HL-60/S4 (cell line): Measurements from ENCODE around the gene TP63.

Source experiments
- in situ Hi-C: fragments of 300-500 bp; cut with MboI; formaldehyde crosslinking; loops from 2 replicates; pipeline ENCODE4 v1.14.3; 2022; ENCODE audit warnings: low sequenced_read_pairs

TP63 gene

GRCh38 chr3:189842681-189843602 lies 211.8 kb downstream of the TP63 start:
- in situ Hi-C loops: no loop called here

- in situ Hi-C loops: no loop called here
Observed at GRCh38 chr3:189845069-189845468, 213.9 kb downstream of the TP63 start.

- in situ Hi-C loops: no loop called here
Observed at GRCh38 chr3:189848395-189849040, 217.3 kb downstream of the TP63 start.

GRCh38 chr3:189849262-189849661 lies 218.1 kb downstream of the TP63 start:
- in situ Hi-C loops: no loop called here

GRCh38 chr3:189851682-189852081 lies 220.5 kb downstream of the TP63 start:
- in situ Hi-C loops: no loop called here

- in situ Hi-C loops: no loop called here
Observed at GRCh38 chr3:189853906-189854305, 222.7 kb downstream of the TP63 start.

- in situ Hi-C loops: no loop called here
Observed at GRCh38 chr3:189860296-189860695, 229.1 kb downstream of the TP63 start.

GRCh38 chr3:189862385-189862998 lies 231.3 kb downstream of the TP63 start:
- in situ Hi-C loops: no loop called here

GRCh38 chr3:189863031-189863430 lies 231.8 kb downstream of the TP63 start:
- in situ Hi-C loops: no loop called here

- in situ Hi-C loops: no loop called here
Observed at GRCh38 chr3:189868061-189868460, 236.9 kb downstream of the TP63 start.

GRCh38 chr3:189869165-189869564 lies 238.0 kb downstream of the TP63 start:
- in situ Hi-C loops: no loop called here

- in situ Hi-C loops: no loop called here
Observed at GRCh38 chr3:189871418-189871817, 240.2 kb downstream of the TP63 start.

GRCh38 chr3:189883113-189883753 lies 252.0 kb downstream of the TP63 start:
- in situ Hi-C loops: no loop called here

- in situ Hi-C loops: no loop called here
Observed at GRCh38 chr3:189890496-189890895, 259.3 kb downstream of the TP63 start.

GRCh38 chr3:189896533-189896932 lies 265.3 kb downstream of the TP63 start:
- in situ Hi-C loops: no loop called here

- in situ Hi-C loops: no loop called here
Observed at GRCh38 chr3:189897406-189897805, 266.2 kb downstream of the TP63 start.

GRCh38 chr3:189898559-189899153 lies 267.5 kb downstream of the TP63 start:
- in situ Hi-C loops: no loop called here

GRCh38 chr3:189899186-189899585 lies 268.0 kb downstream of the TP63 start:
- in situ Hi-C loops: no loop called here

- in situ Hi-C loops: no loop called here
Observed at GRCh38 chr3:189900578-189900977, 269.4 kb downstream of the TP63 start.

GRCh38 chr3:189901481-189901880 lies 270.3 kb downstream of the TP63 start:
- in situ Hi-C loops: no loop called here
